ENCODE data around the gene REV3L. TPM values are rescaled to one million over a fixed set of nuclear protein-coding genes. Genes with fewer than 3 reads are reported as not detected.
"Not testable (repeated sequence)": the region's sequence is repeated elsewhere in the genome, so short reads cannot be mapped to it uniquely, and the experiment has no call there.

REV3L gene
- total RNA-seq, 1 experiment from 2014 or later: 11.5 TPM

- no peak for DNase-seq (ENCODE audit: low spot score)
Measured at GRCh38 chr6:111294374-111294967, 188.5 kb downstream of the REV3L start.

- no peak for DNase-seq (ENCODE audit: low spot score)
Measured at GRCh38 chr6:111291336-111292259, 191.4 kb downstream of the REV3L start.

- DNase-seq (ENCODE audit: low spot score): not testable (repeated sequence)
Measured at GRCh38 chr6:111290689-111291335, 192.2 kb downstream of the REV3L start.

- DNase-seq (ENCODE audit: low spot score): not testable (repeated sequence)
Measured at GRCh38 chr6:111284356-111284755, 198.7 kb downstream of the REV3L start.

GRCh38 chr6:111283707-111284106 is 199.3 kb downstream of the REV3L start:
- DNase-seq (ENCODE audit: low spot score): no peak

- no peak for DNase-seq (ENCODE audit: low spot score)
Measured at GRCh38 chr6:111282515-111282914, 200.5 kb downstream of the REV3L start.

- DNase-seq (ENCODE audit: low spot score): no peak
Measured at GRCh38 chr6:111280445-111280955, 202.5 kb downstream of the REV3L start.

GRCh38 chr6:111278731-111279130 is 204.3 kb downstream of the REV3L start:
- DNase-seq (ENCODE audit: low spot score): no peak

- no peak for DNase-seq (ENCODE audit: low spot score)
Measured at GRCh38 chr6:111277819-111278218, 205.2 kb downstream of the REV3L start.

- no peak for DNase-seq (ENCODE audit: low spot score)
Measured at GRCh38 chr6:111276736-111277135, 206.3 kb downstream of the REV3L start.

- DNase-seq (ENCODE audit: low spot score): no peak
Measured at GRCh38 chr6:111276335-111276734, 206.7 kb downstream of the REV3L start.

GRCh38 chr6:111274593-111275217 is 208.3 kb downstream of the REV3L start:
- DNase-seq (ENCODE audit: low spot score): no peak

- DNase-seq (ENCODE audit: low spot score): no peak
Measured at GRCh38 chr6:111270121-111270520, 212.9 kb downstream of the REV3L start.

GRCh38 chr6:111269401-111269970 is 213.5 kb downstream of the REV3L start:
- DNase-seq (ENCODE audit: low spot score): no peak

GRCh38 chr6:111267764-111268333 is 215.2 kb downstream of the REV3L start:
- DNase-seq (ENCODE audit: low spot score): no peak

- no peak for DNase-seq (ENCODE audit: low spot score)
Measured at GRCh38 chr6:111266276-111266675, 216.7 kb downstream of the REV3L start.

GRCh38 chr6:111265842-111266241 is 217.2 kb downstream of the REV3L start:
- DNase-seq (ENCODE audit: low spot score): peak; percentile 7

- no peak for DNase-seq (ENCODE audit: low spot score)
Measured at GRCh38 chr6:111263837-111264236, 219.2 kb downstream of the REV3L start.

- no peak for DNase-seq (ENCODE audit: low spot score)
Measured at GRCh38 chr6:111260570-111261298, 222.3 kb downstream of the REV3L start.

GRCh38 chr6:111259089-111259831 is 223.8 kb downstream of the REV3L start:
- peak; percentile 97 for DNase-seq (ENCODE audit: low spot score)

All from H4 (cell line).